NCI-H2029 treated with DMSO at 0.1 percent for 48 hours (cell line): ENCODE measurements around the gene DDX1.

Experiments
- DNase-seq: peaks from one replicate; lab custom pipeline; 2025; lab: John Stamatoyannopoulos, UW

The DDX1 gene

GRCh38 chr2:15646661-15647060, 55.0 kb downstream of the DDX1 start:
- no peak for DNase-seq

- no peak for DNase-seq
Measured at GRCh38 chr2:15647622-15648590, 56.2 kb downstream of the DDX1 start.

- DNase-seq, result no peak
Measured at GRCh38 chr2:15648593-15649525, 57.2 kb downstream of the DDX1 start.

- DNase-seq, result no peak
Measured at GRCh38 chr2:15649561-15650255, 58.0 kb downstream of the DDX1 start.

- DNase-seq, result no peak
Measured at GRCh38 chr2:15650616-15651366, 59.1 kb downstream of the DDX1 start.

GRCh38 chr2:15651367-15651727, 59.7 kb downstream of the DDX1 start:
- DNase-seq, result no peak

- DNase-seq, result no peak
Measured at GRCh38 chr2:15652252-15652651, 60.6 kb downstream of the DDX1 start.

GRCh38 chr2:15652801-15653200, 61.1 kb downstream of the DDX1 start:
- DNase-seq, result no peak

- no peak for DNase-seq
Measured at GRCh38 chr2:15653806-15654726, 62.4 kb downstream of the DDX1 start.

GRCh38 chr2:15654727-15655073, 63.0 kb downstream of the DDX1 start:
- no peak for DNase-seq

GRCh38 chr2:15655123-15655887, 63.6 kb downstream of the DDX1 start:
- no peak for DNase-seq

- no peak for DNase-seq
Measured at GRCh38 chr2:15656090-15656489, 64.4 kb downstream of the DDX1 start.

GRCh38 chr2:15657759-15658158, 66.1 kb downstream of the DDX1 start:
- no peak for DNase-seq

- no peak for DNase-seq
Measured at GRCh38 chr2:15658911-15659310, 67.2 kb downstream of the DDX1 start.

GRCh38 chr2:15660491-15661294, 69.0 kb downstream of the DDX1 start:
- DNase-seq, result no peak

- no peak for DNase-seq
Measured at GRCh38 chr2:15661295-15661569, 69.6 kb downstream of the DDX1 start.

- no peak for DNase-seq
Measured at GRCh38 chr2:15662026-15662425, 70.4 kb downstream of the DDX1 start.

- no peak for DNase-seq
Measured at GRCh38 chr2:15662579-15662978, 70.9 kb downstream of the DDX1 start.

GRCh38 chr2:15663802-15664201, 72.1 kb downstream of the DDX1 start:
- no peak for DNase-seq
